Mesendoderm (in vitro differentiated cells): ENCODE results near the gene PCNT.

Source experiments
- DNase-seq: peaks from one replicate; pipeline ENCODE4 v3.0.0; 2013
- H2AK5ac ChIP-seq: 2 replicates; pipeline ENCODE4 v1.6.1; 2013; ENCODE audit warnings: low read length, inconsistent platforms
- H2BK120ac ChIP-seq: 2 replicates; pipeline ENCODE4 v1.6.1; 2013; ENCODE audit warnings: low read depth, mild to moderate bottlenecking, low read length, moderate library complexity, mixed read lengths
- H2BK15ac ChIP-seq: replicated peaks from 2 replicates; pipeline ENCODE4 v1.6.1; 2013; ENCODE audit warnings: low read depth, mild to moderate bottlenecking, moderate library complexity
- H2BK5ac ChIP-seq: 2 replicates; pipeline ENCODE4 v1.6.1; 2013; ENCODE audit warnings: low read length, inconsistent platforms
- H3K18ac ChIP-seq: 2 replicates; pipeline ENCODE4 v1.6.1; 2013; ENCODE audit warnings: mild to moderate bottlenecking, low read length, mixed read lengths
- H3K23ac ChIP-seq: one replicate; pipeline ENCODE4 v1.6.1; 2013; ENCODE audit warnings: low read length
- H3K27ac ChIP-seq: 2 replicates; pipeline ENCODE4 v1.5.1; 2013; ENCODE audit warnings: low read depth, mild to moderate bottlenecking, inconsistent platforms, low read length, moderate library complexity
- H3K27me3 ChIP-seq: 2 replicates; pipeline ENCODE4 v1.6.1; 2013; ENCODE audit warnings: low read length, control low read depth, mild to moderate bottlenecking, inconsistent platforms; ENCODE audit not compliant: insufficient read depth, poor library complexity
- H3K36me3 ChIP-seq: 2 replicates; pipeline ENCODE4 v1.6.1; 2013; ENCODE audit warnings: low read length, inconsistent platforms; ENCODE audit not compliant: control insufficient read depth, insufficient read depth
- H3K4ac ChIP-seq: one replicate; pipeline ENCODE4 v1.6.1; 2013; ENCODE audit warnings: low read depth, mild to moderate bottlenecking, low read length, moderate library complexity
- H3K4me1 ChIP-seq: 2 replicates; pipeline ENCODE4 v1.6.1; 2013; ENCODE audit warnings: low read depth, low read length, inconsistent platforms; ENCODE audit not compliant: control insufficient read depth
- H3K4me2 ChIP-seq: 2 replicates; pipeline ENCODE4 v1.6.1; 2013; ENCODE audit warnings: low read length
- H3K4me3 ChIP-seq: 2 replicates; pipeline ENCODE4 v1.5.1; 2013; ENCODE audit warnings: mild to moderate bottlenecking, low read length
- H3K56ac ChIP-seq: one replicate; pipeline ENCODE4 v1.6.1; 2013; ENCODE audit warnings: low read length
- H3K79me1 ChIP-seq: 2 replicates; pipeline ENCODE4 v1.6.1; 2013; ENCODE audit warnings: low read length, inconsistent platforms
- H3K79me2 ChIP-seq: 2 replicates; pipeline ENCODE4 v1.6.1; 2013; ENCODE audit warnings: mild to moderate bottlenecking, low read length; ENCODE audit not compliant: control insufficient read depth, insufficient read depth
- H3K9ac ChIP-seq: 2 replicates; pipeline ENCODE4 v1.6.1; 2013; ENCODE audit warnings: low read length, inconsistent platforms
- H4K5ac ChIP-seq: one replicate; pipeline ENCODE4 v1.6.1; 2013; ENCODE audit warnings: low read length
- H4K8ac ChIP-seq: one replicate; pipeline ENCODE4 v1.6.1; 2013; ENCODE audit warnings: low read depth, mild to moderate bottlenecking, control low read depth, low read length, moderate library complexity
- whole genome bisulfite sequencing: extraction: QIAGEN DNeasy Blood & Tissue Kit; methylation state at CpG from one replicate; pipeline ENCODE4 v1.1.7; 2013; ENCODE audit warnings: low lambda C conversion rate, missing lambda C conversion rate; ENCODE audit not compliant: insufficient coverage; ENCODE audit errors: extremely low coverage; 5-methylcytosine and 5-hydroxymethylcytosine counted together

PCNT gene

DNA sequence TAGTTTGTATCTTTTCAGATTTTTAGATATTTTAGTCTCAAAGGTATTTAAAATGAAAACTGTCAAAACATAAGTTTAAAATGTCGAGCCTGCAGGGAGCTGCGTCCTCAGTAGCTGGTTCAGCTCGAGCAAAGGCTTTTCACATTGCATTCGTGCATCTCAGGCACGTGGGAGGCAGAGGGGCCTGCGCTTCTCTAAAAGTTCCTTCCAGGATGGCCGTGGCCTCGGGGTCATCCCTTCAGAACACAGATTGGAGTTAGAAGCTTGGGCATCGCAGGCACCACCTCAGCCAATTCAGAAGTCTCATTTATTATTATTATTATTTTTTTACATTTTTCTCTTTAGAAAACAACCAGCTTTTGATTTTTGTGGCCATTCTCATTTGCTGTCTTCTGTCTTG is 67.8 kb downstream of the PCNT start:
- Histone ChIP-seq H3K36me3 (peaks cover 5% of the 10 kb centered on the region), H2BK5ac (no peak overlapping the region), H3K4me1 (no peaks in the 10 kb centered on the region), H2BK120ac (no peak overlapping the region), H3K79me1 (no peaks in the 10 kb centered on the region), H4K5ac (no peak overlapping the region), H3K23ac (no peak overlapping the region), H3K9ac (no peak overlapping the region), H4K8ac (no peak overlapping the region), H2AK5ac (no peak overlapping the region), H3K56ac (no peak overlapping the region), H3K4me2 (no peak overlapping the region), H3K27ac (no peak overlapping the region), H3K79me2 (no peaks in the 10 kb centered on the region), H3K4ac (no peak overlapping the region), H3K18ac (no peak overlapping the region), H2BK15ac (no peak overlapping the region), H3K4me3 (no peak overlapping the region), H3K27me3 (no peaks in the 10 kb centered on the region)
- WGBS, result no CpG with 5 or more reads among the region's 9 CpGs
- no peak for DNase-seq

DNA sequence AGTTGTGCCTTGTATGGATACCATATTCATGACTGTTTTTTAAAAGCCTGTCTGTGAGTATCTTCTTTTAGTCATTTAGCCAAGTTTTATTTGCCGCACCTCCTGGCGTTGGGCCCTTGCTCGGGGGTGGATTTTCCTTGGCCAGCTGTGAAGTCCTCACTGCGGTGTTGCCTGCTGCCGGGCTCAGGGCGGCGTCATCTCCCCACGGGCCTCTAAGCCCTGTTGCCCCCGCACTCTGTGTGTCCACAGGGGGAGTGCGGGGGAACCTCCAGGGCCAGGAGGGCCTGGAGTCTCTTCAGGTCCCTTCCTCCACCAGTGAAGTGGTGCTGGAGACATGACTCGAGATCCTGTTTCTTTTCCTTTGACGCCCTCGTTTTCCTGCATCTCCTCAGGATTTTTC is 69.0 kb downstream of the PCNT start:
- H3K23ac ChIP-seq, result no peak overlapping the region

DNA sequence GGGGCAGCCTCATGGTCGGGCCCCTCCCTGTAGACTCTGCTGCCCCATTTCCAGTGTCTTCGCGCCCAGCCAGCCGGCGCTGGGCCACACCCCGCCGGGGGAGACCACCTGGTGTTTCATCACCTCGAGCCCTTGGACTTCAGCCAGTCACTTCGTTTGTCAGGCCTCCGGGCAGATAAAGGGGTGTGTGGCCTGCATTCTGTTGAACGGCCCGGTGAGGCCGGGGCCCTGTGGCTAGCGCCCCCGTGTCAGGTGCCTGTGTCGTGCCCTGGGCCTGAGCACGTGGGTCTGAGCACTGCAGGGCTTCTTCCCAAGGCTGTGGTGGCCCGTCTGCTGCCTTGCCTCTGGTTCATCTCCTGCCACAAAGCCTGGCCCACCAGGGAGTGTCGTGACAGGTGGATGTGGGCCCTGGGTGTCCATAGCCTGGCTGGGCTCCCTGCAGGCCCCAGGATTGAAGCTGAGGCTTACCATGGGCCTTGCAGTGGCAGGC is 69.5 kb downstream of the PCNT start:
- Histone ChIP-seq H2BK15ac (no peak overlapping the region), H3K4me1 (no peaks in the 10 kb centered on the region), H3K27ac (no peak overlapping the region), H3K27me3 (no peaks in the 10 kb centered on the region), H3K36me3 (peaks cover 10% of the 10 kb centered on the region), H3K4me2 (no peak overlapping the region), H3K56ac (no peak overlapping the region), H2AK5ac (no peak overlapping the region), H4K5ac (no peak overlapping the region), H3K79me2 (no peaks in the 10 kb centered on the region), H2BK5ac (no peak overlapping the region), H3K18ac (no peak overlapping the region), H2BK120ac (no peak overlapping the region), H3K9ac (no peak overlapping the region), H3K4ac (no peak overlapping the region), H3K79me1 (no peaks in the 10 kb centered on the region), H4K8ac (no peak overlapping the region), H3K4me3 (no peak overlapping the region), H3K23ac (no peak overlapping the region)
- WGBS, result no CpG with 5 or more reads among the region's 19 CpGs
- no peak for DNase-seq

More for the DNA sequence above, 69.0 kb downstream of the PCNT start:
- Histone ChIP-seq H3K79me2 (no peaks in the 10 kb centered on the region), H3K79me1 (no peaks in the 10 kb centered on the region), H3K4me1 (no peaks in the 10 kb centered on the region), H3K4me2 (no peak overlapping the region), H3K4ac (no peak overlapping the region), H3K18ac (no peak overlapping the region), H3K9ac (no peak overlapping the region), H4K8ac (no peak overlapping the region), H2BK5ac (no peak overlapping the region), H3K4me3 (no peak overlapping the region), H2BK120ac (no peak overlapping the region), H2BK15ac (no peak overlapping the region), H3K27me3 (no peaks in the 10 kb centered on the region), H3K56ac (no peak overlapping the region), H3K36me3 (peaks cover 9% of the 10 kb centered on the region), H2AK5ac (no peak overlapping the region), H4K5ac (no peak overlapping the region), H3K27ac (no peak overlapping the region)
- DNase-seq, result no peak
- no CpG with 5 or more reads among the region's 13 CpGs for WGBS

DNA sequence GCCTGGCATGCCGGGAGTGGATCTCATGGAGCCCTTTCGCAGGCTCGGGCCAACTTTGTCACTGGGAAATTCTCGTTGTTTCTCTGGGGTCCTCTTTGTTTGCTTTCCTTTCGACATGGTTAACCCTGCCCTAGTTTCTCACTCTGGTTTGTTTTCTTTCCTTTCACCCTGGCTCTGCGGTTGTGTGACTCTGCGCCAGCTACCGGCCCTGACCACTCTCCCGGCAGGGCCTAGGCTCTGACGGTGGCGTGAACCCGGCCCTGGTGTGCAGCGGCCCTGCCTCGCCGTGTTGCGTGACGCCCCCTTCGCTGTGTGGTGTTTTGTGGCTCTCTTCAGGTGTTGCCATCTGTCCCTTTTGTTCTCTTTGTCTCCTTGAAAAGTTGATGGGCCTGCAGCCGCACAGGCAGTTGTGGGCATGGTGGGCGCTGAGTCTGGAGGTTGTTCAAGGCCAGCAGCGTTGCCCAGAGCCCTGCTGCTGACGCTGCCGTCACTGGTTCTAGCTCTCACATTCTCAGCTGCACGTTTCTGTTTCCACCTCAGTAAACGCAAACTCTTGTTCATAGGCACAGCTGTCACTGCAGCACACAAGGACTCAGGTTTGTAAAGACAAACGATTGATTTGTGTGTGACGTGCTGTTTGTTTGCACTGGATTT is 70.1 kb downstream of the PCNT start:
- H3K4me2 ChIP-seq, result no peak overlapping the region
- peaks cover 10% of the 10 kb centered on the region for H3K36me3 ChIP-seq
- H4K5ac ChIP-seq, result no peak overlapping the region
- no peak overlapping the region for H3K23ac ChIP-seq
- H3K4ac ChIP-seq, result no peak overlapping the region
- no peak overlapping the region for H3K9ac ChIP-seq
- no peaks in the 10 kb centered on the region for H3K79me1 ChIP-seq
- H2AK5ac ChIP-seq, result no peak overlapping the region
- H3K79me2 ChIP-seq, result no peaks in the 10 kb centered on the region
- no peak overlapping the region for H3K18ac ChIP-seq
- H4K8ac ChIP-seq, result no peak overlapping the region
- no peak overlapping the region for H3K27ac ChIP-seq
- H3K4me3 ChIP-seq, result no peak overlapping the region
- no peak overlapping the region for H2BK5ac ChIP-seq
- H2BK15ac ChIP-seq, result no peak overlapping the region
- no CpG with 5 or more reads among the region's 27 CpGs for WGBS
- no peaks in the 10 kb centered on the region for H3K27me3 ChIP-seq
- H3K4me1 ChIP-seq, result no peaks in the 10 kb centered on the region
- no peak for DNase-seq
- no peak overlapping the region for H2BK120ac ChIP-seq
- H3K56ac ChIP-seq, result no peak overlapping the region

DNA sequence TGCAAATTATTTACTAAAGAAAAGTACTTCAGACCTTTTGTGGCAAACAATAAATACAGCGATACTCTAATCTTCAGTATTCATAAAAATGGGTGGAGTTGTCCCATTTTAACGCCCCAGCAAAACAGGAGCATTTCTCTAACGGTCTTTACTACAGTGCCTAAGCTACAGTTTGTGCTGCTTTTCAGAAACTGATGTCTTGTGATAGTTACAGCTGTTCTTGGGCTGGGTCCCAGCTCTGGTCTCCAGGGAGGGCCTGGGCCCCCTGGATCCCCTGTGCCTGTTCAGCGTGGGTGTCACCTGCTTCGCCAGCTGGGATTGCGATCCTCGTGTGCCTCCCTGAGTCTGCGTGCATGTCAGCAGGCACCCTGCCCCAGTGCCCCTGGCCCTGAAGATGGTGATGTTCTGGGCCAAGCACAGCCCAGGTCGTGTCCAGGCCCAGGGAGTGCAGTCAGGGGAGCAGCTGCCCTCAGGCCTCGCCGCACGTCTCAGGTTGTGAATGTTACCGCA is 70.7 kb downstream of the PCNT start:
- DNase-seq, result no peak
- no peak overlapping the region for H3K56ac ChIP-seq
- peaks cover 10% of the 10 kb centered on the region for H3K36me3 ChIP-seq
- no peak overlapping the region for H3K9ac ChIP-seq
- H3K79me2 ChIP-seq, result no peaks in the 10 kb centered on the region
- H2BK120ac ChIP-seq, result no peak overlapping the region
- no peak overlapping the region for H3K23ac ChIP-seq
- H2BK5ac ChIP-seq, result no peak overlapping the region
- no CpG with 5 or more reads among the region's 13 CpGs for WGBS
- H2AK5ac ChIP-seq, result no peak overlapping the region
- H3K4me1 ChIP-seq, result no peaks in the 10 kb centered on the region
- H3K4ac ChIP-seq, result no peak overlapping the region
- no peaks in the 10 kb centered on the region for H3K27me3 ChIP-seq
- H4K5ac ChIP-seq, result no peak overlapping the region
- no peak overlapping the region for H3K18ac ChIP-seq
- no peaks in the 10 kb centered on the region for H3K79me1 ChIP-seq
- no peak overlapping the region for H4K8ac ChIP-seq
- no peak overlapping the region for H3K4me3 ChIP-seq
- no peak overlapping the region for H3K4me2 ChIP-seq
- H3K27ac ChIP-seq, result no peak overlapping the region
- H2BK15ac ChIP-seq, result no peak overlapping the region
